Limb (tissue), 2 donors: Measurements from ENCODE around the gene KLK11.

Source experiments
- DNase-seq, 2 donors: peaks; one replicate each; pipeline ENCODE4 v3.0.0-alpha.2; 2016; ENCODE audit errors: extremely low spot score in 2 of 2

KLK11 gene

DNA sequence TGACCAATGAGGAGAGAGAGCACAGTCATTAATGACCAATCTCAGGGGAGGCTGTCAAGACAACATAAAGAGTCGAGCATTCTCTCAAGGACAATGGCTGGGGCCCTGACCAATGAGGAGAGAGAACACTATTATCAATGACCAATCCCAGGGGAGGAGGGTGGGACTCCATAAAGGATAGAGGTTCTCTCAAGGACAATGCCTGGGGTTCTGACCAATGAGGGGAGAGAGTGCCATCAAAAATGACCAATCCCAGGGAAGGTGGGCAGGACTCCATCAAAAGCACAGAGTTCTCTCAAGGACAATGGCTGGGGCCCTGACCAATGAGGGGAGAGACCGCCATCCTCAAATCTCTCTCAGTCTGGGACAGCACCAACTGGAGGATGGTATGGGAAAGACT, 3.3 kb upstream of the KLK11 start:
- no peak for DNase-seq

DNA sequence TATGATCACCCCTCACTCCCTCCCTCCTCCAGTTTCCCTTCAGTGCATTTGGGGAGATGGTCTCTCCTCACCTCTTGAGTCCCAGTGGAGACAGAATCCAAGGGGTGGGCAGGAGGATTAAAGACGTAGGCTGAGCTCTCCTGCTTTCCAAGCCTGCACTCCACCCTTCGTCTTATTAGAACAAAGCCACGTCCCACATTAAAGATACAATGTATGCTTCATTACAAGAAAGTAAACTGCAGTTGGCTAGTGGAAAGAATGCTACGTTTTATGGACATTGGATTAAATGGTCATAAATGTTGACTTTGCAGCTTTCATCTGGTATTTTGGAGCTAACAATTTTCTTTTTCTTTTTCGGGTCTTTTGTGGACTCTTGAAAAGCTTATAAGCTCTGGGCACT, 1.5 kb upstream of the KLK11 start:
- DNase-seq: no peak

DNA sequence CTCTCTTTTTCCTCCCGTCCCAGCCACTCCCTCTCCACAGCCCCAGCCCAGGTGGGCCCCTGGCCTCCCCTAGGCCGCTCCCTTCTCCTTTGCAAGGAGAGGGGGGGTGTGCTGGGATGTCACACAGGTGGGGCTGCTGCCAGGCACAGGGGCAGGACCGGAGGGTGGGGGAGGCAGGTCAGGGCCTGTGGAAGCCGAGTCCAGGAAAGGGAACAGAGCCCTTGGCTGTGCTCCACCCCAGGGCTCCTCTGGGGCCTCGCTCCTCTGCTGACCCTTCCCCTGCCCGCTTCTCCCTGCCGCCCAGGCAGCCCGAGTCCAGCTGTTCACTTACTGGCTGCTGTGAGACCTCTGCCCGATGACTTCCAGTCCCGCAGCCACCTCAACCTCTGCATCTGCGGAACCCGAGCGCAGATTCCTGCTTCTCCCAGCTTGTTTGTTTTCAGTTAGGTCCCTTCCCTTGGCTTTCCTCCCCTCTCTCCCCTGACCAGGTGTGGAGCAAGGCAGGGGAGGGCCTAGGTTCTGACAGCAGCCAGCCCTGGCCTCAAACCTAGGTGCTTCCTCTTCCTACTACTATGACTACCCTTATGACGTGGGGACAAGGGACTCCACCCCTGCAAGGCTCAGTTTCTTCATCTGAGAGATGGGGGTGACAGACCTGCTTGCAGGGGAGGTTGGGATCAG, 850 bp upstream of the KLK11 start:
- no peak for DNase-seq

DNA sequence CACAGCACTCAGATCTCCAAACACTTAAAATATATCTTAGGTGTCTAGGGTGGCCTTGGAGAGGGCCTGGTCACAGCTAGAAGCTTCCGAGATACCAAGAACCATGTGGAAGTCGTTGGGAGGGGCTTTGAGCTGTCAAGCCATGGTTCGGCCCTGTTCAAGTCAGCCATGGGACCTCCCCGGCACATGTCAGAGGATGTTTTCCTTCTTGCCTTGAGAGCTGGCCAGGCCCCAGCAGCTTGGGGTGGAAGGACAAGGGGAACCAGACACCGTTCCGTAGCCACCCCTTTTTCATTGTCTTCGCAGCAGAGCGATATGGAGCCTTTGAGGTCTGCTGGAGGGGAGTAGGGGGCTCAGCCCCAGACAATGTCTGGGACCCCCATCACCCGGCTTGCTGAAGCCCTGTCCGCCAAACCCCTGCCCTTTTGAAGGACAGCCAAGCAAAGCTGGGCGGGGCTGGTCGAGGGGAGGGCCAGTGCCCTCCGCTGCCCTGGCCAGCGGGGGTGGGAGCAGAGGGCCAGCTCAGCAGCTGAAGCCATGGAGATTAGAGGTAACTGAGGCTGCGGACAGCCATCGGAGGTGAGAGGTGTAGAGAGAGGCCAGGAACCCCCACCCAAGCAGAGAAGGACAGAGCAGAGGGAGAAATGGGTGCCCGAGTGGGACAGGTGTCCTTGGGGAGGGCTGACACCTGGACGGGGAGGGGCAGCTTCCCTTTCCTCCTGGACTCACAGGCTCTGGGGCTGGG, 435 bp downstream of the KLK11 start:
- no peak for DNase-seq

DNA sequence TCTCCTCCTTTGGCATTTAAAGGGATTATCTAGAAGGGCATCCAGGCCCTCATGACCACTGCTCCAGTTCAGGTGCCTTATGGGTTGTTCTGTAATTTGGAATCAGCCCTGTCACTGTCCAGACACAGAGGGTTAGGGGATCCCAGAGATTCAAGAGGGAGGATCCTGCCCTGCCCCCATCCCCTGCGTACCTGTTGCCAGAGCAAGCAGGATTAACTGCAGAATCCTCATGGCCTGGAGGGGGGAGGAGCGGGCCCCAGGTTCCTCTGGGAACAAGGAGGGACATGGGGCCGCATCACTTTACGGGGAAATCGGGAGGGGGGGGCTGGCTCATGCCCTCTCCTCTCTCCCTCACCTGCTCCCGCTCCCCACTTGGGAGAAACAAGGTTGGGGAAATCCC, 1.0 kb downstream of the KLK11 start:
- no peak for DNase-seq

DNA sequence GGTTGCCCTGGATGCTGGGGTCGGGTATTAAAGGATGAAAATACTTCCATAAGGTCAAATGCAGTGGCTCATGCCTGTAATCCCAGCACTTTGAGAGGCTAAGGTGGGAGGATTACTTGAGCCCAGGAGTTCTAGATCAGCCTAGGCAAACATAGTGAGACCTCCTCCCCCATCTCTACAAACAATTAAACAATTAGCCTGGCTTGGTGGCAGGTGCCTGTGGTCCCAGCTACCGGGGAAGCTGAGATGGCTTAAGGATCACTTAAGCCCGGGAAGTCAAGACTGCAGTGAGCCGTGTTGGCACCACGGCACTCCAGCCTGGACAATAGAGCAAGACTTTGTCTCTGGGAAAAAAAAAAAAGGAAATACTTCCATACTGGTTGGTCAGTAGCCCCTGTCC, 1.5 kb downstream of the KLK11 start:
- DNase-seq: no peak

DNA sequence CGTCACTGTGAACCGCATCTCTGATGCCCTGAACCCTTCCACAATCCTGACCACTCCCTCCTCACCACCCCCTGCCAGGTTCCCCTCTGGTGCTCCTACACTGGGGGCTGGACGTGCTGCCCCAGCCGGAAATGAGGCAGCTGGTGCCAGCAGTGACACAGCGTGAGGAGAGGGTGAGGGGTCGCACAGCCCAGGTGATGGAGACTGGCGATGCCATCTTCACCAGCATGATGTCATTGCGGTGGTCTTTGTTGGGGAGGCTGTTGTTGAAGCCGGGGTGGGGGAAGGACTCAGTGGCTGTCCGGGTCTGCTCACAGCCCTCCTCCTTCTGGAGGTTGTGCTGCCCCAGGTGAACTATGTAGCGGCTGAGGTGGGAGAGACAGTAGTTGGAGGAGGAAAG, 2.5 kb downstream of the KLK11 start:
- DNase-seq: no peak

DNA sequence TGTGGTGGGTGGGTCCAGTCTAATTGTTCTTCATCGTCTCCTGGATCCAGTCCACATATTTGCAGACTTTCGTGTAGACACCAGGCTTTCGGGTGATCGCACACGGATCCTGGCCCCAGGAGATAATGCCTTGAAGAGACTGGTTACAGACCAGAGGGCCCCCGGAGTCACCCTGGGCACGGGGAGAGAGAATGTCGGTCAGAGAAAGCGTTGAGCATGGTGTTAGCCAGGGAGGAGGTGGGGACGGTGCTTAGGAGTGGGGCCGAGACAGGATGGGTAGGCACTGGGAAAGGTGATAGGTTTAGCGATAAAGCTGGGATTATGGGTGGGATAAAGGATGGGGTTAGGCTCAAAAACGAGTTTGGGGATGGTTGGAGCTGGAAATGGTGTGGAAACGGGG, 3.9 kb downstream of the KLK11 start:
- DNase-seq: no peak

DNA sequence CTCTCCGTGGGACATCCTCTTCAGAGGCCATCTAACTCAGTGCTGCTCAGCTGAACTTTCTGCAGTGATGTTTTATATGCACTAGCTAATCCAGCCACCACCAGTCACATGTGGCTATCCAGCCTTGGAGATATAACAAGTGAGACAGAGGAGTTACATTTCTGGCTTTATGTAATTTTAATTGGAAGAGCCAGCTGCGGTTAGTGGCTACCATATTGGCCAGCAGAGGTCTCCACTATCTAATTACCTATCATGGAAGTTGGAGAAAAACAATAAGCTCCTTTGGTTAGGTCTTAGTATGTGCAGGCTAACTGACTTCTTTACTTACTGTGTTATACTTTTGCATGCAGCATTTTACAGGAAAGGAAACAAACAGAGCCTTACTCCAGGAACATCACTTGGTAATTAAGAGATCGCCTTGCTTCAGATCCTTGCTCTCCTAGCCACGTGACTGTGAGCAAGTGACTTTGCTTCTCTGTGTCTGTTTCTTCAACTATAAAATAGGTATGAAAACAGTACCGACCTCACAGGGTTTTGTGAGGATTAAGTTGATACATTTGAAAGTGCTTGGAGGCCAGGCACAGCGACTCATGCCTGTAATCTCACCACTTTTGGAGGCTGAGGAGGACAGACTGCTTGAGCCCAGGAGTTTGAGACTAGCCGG, 5.3 kb downstream of the KLK11 start:
- DNase-seq: peak in 1 of 2 donors; percentile 12

DNA sequence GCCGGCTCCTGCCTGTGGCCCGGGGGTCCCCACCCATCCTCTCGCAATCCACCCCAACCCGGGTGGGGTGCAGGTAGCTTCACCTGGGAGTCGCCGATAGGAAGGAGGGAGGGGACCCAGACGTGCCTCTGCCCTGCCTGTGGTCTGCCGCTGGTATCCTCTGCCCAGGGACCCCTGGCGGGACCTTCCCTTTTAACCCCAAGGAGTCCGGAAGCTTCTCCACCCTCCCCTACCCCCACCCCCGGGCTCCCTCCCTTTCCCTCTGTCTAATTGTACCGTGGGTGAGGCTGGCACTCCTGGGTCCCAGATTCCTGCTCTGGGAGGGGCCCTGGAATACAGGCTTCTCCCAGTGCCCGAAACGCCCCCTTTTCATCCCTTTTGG, 6.9 kb downstream of the KLK11 start, which contains the start of gene KLK10:
Gene KLK10 (minus strand): TSS at position 166 of the 382 bp plus-strand sequence. CDS start 579 bp downstream, outside the sequence.
- DNase-seq: no peak

DNA sequence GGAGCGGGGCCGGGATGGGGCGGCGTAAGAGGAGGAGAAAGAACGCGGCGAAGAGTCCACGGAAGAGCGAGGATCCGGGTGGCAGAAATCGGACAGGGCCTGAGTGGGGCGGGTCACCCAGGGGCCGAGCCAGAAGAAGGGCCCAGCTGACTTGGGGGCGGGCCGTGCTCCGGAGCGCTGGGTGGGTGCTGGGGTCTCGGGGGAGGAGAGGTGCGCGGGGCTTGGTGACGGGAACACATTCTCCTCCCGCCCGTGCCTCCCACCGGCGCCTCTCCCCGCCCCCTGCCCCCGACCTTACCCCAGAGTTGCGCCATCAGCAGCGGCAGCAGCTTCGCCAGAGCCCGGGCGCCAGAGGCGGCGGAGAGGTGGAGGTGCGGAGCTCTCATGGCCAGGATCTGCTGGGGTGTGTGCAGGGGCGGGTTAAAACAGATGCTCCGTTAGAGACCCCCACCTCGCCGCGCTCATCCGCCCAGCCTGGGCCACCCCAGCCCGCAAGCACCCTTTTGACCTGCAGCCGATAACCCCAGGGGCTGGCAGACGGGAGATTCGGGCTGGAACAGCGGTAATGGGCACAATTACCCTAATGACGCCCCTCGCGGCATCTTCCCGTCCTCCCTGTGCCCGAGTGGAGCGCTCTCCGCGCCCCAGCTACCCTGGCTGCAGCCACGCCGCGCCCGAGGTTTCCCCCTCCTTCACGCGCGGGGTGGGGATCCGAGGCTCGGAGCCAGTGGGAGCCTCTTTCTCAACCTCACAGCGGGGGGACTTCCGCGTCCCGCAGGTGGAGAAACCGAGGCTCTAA, 7.5 kb downstream of the KLK11 start:
- DNase-seq: no peak

DNA sequence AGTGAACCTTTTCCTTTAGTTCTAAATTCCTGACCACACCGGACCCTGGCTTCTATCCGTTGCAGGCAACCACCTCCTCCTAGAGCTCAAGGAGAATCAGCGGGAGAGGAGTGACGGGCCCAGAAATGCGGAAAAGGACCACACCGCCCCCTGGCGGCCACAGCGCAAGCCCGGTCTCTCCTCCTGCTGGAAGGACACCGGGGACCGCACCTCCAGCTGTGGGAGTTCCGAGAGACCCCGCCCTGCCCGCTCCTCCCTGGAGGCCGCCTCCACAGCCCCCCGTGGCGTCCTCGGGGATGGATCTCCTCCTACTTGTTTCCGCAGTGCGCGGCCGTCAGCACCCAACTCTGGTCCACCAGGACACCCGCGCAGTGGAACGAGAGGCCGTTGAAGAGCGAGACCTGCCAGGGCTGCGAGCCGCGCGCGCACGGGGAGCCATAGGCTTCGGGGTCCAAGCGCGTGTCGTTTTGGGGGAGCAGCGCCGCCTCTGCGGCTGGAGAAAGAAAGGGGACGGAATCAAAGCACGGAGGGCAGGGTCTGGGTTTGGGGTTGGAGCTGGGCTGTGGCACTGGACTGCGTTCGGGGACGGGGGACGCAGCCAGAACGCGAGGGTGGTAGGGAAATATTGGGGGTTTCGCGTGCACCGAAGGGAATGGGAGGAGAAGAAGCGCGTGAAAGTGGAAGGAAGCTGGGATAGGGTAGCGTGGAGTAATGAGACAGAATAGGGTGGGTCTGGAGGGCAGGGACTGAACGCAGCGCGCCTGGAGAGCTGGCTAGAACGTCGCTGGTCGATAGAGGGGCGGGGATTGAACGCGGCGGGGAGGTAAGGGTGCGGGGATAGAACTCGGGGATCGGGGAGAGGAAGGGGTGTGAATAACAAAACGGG, 9.4 kb downstream of the KLK11 start:
- DNase-seq: peak in 1 of 2 donors; percentile 56

DNA sequence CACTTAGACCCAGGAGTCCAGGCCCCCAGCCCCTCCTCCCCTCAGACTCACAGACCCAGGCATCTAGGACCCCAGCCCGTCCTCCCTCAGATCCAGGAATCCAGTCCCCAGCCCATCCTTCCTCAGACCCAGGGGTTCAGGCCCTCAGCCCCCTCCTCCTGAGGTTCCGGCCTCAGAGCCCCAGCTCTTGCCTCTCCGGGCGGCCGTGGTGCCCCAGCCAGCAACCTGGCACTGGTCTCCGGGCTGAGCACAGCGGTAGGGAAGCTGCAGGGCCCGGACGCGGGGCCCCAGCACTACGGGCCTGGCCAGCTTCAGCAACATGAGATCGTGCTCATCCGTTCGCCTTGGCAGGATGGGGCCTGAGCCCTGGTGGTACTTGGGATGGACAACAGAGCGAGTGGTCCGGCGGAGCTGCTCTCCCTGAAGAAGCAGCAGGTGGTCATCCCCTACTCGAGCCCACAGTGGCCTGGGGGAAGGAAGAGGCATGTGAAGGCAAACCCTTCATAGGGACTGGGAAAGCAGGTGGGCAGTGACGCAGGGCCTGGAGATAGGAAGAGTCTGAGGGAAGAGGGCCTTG, 10.6 kb downstream of the KLK11 start:
- DNase-seq: no peak

DNA sequence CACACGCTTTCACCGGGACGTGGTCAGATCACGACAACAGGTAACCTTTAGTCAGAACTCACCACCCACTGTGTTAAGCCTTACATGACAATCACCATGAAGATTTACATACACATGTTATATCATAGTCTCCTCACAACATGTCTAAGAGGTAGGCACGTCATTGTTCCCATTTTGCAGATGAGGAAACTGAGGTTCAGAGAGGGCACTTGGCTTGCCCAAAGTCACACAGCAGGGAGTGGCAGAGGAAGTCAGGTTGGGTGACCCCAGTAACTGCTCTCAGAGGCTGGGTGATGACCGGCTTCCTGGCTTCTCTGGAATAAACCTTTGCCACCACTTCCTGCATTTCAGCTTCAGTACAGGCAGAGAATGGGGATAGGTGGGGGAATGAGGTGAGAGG, 12.2 kb downstream of the KLK11 start:
- DNase-seq: no peak

DNA sequence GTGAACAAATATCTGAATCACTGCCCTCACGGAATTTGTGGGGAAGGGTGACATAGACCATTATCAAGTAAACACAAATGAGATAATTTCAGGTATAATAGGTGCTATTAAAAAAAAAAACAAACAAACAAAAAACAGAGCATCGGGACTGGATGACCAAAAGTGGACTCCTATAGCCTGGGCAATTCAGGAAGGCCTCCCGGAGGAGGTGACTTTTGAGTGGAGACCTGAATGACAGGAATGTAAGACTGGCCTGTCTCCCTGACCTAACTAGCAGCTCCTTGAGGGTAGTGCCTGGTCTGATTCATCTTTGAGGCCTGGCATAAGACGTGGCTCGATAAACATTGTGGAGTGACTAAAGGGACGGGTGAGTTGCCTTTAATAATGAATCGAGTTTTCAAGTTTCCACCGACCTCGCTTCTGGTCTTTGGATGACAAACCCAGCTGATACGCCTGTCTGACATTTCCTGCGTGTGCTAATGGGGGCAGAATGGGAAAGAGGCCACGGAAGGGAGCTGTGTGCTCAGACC, 13.7 kb downstream of the KLK11 start:
- no peak for DNase-seq

DNA sequence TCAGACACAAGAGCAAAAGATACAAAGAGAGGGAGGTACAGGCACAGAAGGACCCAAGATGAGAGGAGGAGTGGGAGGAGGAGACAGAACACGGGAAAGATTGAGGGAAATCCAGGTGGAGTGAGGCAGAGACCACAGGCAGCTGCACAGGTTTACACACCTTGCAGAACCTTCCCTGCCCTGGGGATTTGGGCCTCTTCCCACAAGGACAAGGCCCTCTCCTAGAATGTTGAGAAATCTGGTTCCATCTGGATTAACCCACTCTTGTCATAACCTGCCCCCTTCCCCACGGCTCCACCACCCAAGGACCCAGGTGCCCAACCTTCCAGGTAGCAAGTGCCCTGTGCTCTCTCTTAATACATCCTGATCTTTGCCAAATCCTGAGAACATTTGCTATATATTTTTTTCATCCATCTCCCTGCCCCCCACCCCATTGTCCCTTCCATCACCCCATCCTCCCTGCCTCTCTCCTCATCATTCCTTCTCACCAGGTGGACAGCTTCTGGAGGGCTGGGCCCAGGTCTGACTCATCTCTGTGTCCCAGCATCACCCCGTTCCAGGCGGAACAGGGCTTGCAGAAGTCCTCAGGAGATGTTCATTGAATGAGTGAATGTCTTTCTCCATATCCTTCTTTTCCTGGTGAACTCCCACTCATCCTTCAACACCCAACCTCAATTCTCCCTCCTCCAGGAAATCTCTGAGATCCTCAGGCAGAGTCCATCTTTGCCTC, 16.2 kb downstream of the KLK11 start:
- no peak for DNase-seq

DNA sequence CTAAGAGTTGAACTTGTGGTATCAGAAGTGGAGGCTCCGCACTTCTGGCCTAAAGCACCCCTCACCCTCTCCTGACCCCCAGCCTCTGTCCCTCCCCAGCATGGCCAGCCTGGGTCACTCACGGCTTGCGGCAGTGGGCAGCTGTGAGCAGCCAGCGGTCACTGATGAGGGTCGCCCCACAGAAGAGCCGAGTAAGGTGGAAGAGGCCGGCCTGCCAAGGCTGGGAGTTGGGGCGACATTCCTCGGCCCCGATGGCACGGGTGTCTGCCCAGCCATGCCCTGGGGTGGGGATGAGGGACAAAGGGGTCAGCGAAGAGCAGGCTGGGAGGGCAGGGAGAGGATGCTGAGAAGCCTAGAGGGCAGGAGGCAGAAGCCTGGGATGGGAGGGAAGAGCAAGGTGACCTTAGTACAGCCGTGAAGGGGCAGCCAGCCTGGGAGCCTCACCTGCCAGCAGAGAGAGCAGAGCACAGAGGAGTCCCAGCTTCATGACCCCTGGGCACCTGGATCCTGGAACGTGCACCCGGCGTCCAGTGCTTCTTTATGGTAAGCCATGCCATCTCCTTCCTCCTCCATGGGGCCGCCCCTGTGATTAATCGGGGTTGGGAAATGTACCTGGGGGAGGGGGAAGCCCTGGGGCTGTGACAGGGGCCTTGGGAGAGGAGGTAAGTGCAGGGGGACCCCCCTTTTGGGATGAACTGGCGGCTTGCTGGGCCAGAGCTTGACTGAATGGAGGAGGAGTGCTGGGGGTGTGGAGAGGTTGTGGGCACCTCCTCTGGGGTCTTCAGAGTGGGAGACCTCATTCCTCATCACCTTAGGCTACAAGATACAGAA, 17.1 kb downstream of the KLK11 start:
- no peak for DNase-seq

DNA sequence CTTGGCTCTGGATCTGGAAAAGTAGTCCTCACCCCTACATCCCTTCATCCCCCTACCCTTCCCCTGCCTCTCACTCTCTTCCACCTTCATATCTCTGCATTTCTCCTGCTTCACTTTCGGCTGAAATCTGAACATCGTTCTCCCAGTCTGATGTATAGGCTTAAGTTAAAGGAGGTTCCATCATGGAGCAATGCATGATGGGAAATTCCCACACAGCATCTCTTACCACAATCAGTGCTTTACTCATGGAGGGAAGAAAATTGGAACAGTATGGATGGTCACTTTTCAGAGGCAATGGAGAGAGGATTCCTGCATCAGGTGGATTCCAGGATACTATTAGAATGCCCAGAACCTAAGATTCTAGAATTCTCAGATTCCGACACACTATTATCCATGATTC, 18.9 kb downstream of the KLK11 start:
- DNase-seq: no peak

DNA sequence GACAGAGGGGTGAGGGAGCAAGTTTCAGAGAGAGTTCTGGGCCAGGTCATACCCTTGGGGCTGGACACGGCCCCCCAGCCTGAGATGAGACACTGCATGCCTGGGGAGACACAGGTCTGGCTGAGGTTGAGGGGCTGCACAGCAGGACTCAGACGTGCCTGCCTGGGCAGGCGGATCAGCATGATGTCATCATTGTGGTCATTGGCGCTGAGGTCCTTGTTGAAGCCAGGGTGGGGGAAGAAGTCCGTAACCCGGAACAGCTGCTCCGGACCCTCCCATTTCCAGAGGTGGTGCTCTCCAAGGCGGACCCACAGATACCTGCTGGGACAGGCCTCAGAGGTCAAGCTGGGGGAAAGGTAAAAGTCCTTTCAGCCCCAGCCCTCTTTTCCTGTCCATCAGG, 20.0 kb downstream of the KLK11 start:
- no peak for DNase-seq
